Measurements from ENCODE around the gene TNFSF11.
A peak's percentile ranks its signal among the peaks of the same experiment; 100 is the strongest.

TNFSF11 gene

GRCh38 chr13:42633495-42633894 lies 59.5 kb downstream of the TNFSF11 start:
- TF ChIP-seq, protein P1, sequence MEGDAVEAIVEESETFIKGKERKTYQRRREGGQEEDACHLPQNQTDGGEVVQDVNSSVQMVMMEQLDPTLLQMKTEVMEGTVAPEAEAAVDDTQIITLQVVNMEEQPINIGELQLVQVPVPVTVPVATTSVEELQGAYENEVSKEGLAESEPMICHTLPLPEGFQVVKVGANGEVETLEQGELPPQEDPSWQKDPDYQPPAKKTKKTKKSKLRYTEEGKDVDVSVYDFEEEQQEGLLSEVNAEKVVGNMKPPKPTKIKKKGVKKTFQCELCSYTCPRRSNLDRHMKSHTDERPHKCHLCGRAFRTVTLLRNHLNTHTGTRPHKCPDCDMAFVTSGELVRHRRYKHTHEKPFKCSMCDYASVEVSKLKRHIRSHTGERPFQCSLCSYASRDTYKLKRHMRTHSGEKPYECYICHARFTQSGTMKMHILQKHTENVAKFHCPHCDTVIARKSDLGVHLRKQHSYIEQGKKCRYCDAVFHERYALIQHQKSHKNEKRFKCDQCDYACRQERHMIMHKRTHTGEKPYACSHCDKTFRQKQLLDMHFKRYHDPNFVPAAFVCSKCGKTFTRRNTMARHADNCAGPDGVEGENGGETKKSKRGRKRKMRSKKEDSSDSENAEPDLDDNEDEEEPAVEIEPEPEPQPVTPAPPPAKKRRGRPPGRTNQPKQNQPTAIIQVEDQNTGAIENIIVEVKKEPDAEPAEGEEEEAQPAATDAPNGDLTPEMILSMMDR (conservative IDR thresholded peaks at IDR 0.05; ENCODE audit: control insufficient read depth, insufficient read depth, low read depth, low read length), result no peak
- DNase-seq (ENCODE audit: low read depth), result peak; percentile 20
- no peak overlapping the region for H3K4me3 ChIP-seq (ENCODE audit: control insufficient read depth, low read depth, low read length)

DNA sequence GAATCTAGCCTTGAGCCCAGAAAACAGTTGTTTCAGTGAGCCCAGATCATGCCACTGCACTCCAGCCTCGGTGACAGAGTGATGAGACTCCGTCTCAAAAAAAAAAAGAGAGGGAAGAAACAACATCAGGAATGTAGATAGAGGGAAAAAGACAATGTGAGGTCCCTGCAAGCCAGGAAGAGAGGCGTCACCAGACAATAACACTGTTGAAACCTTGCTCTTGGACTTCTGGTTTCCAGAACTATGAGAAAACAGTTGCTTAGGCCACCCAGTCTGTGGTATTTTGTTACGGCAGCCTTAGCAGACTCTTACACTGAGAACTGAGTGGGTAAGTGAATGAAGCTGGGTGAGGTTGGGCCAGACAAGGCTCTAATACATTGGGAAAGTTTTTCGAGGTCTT lies 64.1 kb downstream of the TNFSF11 start:
- no peak overlapping the region for H3K4me3 ChIP-seq (ENCODE audit: control insufficient read depth, low read depth, low read length)
- no peak for DNase-seq (ENCODE audit: low read depth)
- TF ChIP-seq, protein P1 (conservative IDR thresholded peaks at IDR 0.05; ENCODE audit: control insufficient read depth, insufficient read depth, low read depth, low read length), result no peak

DNA sequence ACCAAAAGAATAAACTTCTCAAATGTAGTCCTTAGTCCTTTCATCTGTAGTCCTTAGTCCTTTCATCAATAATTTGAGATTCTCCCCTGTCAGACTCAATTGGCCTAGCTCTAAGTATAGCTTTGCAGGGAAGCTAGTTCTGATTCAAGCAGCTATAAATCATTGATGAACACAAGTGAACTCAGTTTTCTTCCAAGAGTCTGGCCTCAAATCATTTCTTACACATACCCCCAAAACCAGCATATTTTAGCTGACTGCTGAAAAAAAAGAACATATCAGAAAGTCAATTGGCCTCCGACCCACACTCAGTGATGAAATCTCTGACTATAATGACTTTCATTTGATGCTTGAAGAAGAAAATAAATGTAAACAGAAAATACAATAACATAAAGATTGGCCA lies 64.9 kb downstream of the TNFSF11 start:
- TF ChIP-seq, protein P1 (conservative IDR thresholded peaks at IDR 0.05; ENCODE audit: control insufficient read depth, insufficient read depth, low read depth, low read length), result no peak
- peak; percentile 34 for DNase-seq (ENCODE audit: low read depth)
- H3K4me3 ChIP-seq (ENCODE audit: control insufficient read depth, low read depth, low read length), result no peak overlapping the region

- H3K4me3 ChIP-seq (ENCODE audit: control insufficient read depth, low read depth, low read length), result no peak overlapping the region
- no peak for DNase-seq (ENCODE audit: low read depth)
- TF ChIP-seq, protein P1 (conservative IDR thresholded peaks at IDR 0.05; ENCODE audit: control insufficient read depth, insufficient read depth, low read depth, low read length), result no peak
Measured at GRCh38 chr13:42643076-42643475, 69.1 kb downstream of the TNFSF11 start.

DNA sequence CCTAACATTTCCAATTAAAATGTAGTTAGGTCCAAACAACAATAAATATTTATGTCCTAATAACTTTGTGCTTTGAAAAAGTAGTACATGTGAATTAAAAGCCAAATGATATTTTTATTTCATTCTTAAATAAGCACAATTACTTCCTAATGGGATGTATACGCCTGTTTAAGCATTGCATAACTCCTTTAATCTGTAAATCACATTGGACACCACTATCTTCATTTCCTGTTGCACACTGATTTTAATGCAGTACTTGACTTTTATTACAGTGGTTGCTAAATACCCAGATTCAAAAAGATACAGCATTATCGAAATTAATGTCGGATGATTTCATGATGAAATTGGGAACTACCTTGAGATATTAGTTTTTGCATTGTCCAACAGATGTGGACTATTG lies 70.9 kb downstream of the TNFSF11 start:
- DNase-seq (ENCODE audit: low read depth), result no peak
- TF ChIP-seq, protein P1 (conservative IDR thresholded peaks at IDR 0.05; ENCODE audit: control insufficient read depth, insufficient read depth, low read depth, low read length), result no peak
- no peak overlapping the region for H3K4me3 ChIP-seq (ENCODE audit: control insufficient read depth, low read depth, low read length)

- no peak overlapping the region for H3K4me3 ChIP-seq (ENCODE audit: control insufficient read depth, low read depth, low read length)
- no peak for DNase-seq (ENCODE audit: low read depth)
- TF ChIP-seq, protein P1 (conservative IDR thresholded peaks at IDR 0.05; ENCODE audit: control insufficient read depth, insufficient read depth, low read depth, low read length), result no peak
Measured at GRCh38 chr13:42645717-42646116, 71.8 kb downstream of the TNFSF11 start.

DNA sequence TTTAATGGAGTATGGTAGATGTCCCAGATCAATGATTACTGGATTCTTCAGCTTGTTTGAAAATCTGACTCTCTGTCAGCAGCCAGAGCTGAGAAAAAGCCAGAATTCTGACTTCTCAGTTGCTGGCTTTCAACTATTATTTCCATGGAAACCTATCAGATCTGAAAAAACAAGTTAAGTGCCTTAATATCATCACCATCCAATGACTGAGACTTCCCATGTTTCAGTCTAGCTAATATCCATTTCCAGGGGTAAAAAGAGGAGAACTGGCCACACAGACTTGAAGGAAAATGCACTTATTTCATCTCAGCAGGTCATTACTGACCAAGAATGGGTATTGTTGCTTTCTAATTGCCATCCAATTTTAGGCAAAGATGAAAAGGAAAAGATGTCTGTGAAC lies 75.2 kb downstream of the TNFSF11 start:
- no peak overlapping the region for H3K4me3 ChIP-seq (ENCODE audit: control insufficient read depth, low read depth, low read length)
- TF ChIP-seq, protein P1 (conservative IDR thresholded peaks at IDR 0.05; ENCODE audit: control insufficient read depth, insufficient read depth, low read depth, low read length), result no peak
- DNase-seq (ENCODE audit: low read depth), result no peak

All from fibroblast of mammary gland (primary cell).